ENCODE data around the gene NRG3. TPM values are rescaled to one million over a fixed set of nuclear protein-coding genes. Genes with fewer than 3 reads are reported as not detected.

The NRG3 gene
- polyA plus RNA-seq, 3 donors from 2014 or later, result not detected

GRCh38 chr10:83017076-83017867 lies 1142.3 kb downstream of the NRG3 start:
- DNase-seq, result no peak
- Mint-ChIP-seq H3K9me3 (peaks cover 6 to 40% (median 19%) of the 10 kb centered on the region in 6 donors), H3K4me3 (no peak overlapping the region), H3K27me3 (ENCODE audit: low read depth in 3 of 3) (no peaks in the 10 kb centered on the region), H3K36me3 (peaks cover 0 to 4% (median 0%) of the 10 kb centered on the region in 3 donors), H3K27ac (no peak overlapping the region), H3K4me1 (no peaks in the 10 kb centered on the region)

- H3K9me3 Mint-ChIP-seq, result peaks cover 10 to 50% (median 20%) of the 10 kb centered on the region in 6 donors
- H3K36me3 Mint-ChIP-seq, result peaks cover 0 to 4% (median 0%) of the 10 kb centered on the region in 3 donors
- no peaks in the 10 kb centered on the region for H3K4me1 Mint-ChIP-seq
- H3K4me3 Mint-ChIP-seq, result no peak overlapping the region
- H3K27me3 Mint-ChIP-seq (ENCODE audit: low read depth in 3 of 3), result no peaks in the 10 kb centered on the region
- no peak overlapping the region for H3K27ac Mint-ChIP-seq
- DNase-seq, result no peak
Measured at GRCh38 chr10:83023662-83024061, 1148.7 kb downstream of the NRG3 start.
